ENCODE data around the gene IL1RAPL1. TPM values are rescaled to one million over a fixed set of nuclear protein-coding genes. Genes with fewer than 3 reads are reported as not detected.

IL1RAPL1 gene
- total RNA-seq, 2 donors from 2014 or later: 1.2 to 3.0 TPM

DNA sequence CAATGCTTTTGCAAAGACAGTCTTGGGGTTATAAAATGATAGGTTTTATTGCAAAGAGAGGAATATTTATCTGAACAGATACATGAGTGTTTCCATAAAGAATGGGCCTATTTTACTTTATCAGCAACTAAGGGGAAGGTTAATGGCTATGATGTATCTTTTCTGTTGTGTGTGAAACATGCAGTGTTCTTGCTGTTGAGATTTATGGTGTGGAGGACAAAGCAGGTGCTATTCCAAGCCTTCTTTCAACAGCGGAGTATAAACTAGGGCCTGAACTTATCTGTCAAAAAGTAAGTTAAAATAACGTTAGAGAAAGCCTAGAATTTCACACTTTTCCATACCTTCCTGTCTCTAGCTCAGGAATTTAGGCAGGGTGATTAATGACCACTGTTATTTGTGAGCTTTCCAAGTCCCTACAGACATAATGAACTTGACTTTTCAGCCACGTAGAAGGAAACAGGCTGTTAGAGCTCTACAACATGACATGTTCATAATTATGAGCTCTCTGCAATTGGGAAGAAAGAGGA, 411.4 kb downstream of the IL1RAPL1 start:
- Histone ChIP-seq H3K27me3 (no peaks in the 10 kb centered on the region), H3K36me3 (no peaks in the 10 kb centered on the region), H3K9me3 (no peaks in the 10 kb centered on the region), H3K27ac (no peak overlapping the region), H3K4me1 (no peaks in the 10 kb centered on the region), H3K4me3 (no peak overlapping the region)
- TF ChIP-seq, protein P1, sequence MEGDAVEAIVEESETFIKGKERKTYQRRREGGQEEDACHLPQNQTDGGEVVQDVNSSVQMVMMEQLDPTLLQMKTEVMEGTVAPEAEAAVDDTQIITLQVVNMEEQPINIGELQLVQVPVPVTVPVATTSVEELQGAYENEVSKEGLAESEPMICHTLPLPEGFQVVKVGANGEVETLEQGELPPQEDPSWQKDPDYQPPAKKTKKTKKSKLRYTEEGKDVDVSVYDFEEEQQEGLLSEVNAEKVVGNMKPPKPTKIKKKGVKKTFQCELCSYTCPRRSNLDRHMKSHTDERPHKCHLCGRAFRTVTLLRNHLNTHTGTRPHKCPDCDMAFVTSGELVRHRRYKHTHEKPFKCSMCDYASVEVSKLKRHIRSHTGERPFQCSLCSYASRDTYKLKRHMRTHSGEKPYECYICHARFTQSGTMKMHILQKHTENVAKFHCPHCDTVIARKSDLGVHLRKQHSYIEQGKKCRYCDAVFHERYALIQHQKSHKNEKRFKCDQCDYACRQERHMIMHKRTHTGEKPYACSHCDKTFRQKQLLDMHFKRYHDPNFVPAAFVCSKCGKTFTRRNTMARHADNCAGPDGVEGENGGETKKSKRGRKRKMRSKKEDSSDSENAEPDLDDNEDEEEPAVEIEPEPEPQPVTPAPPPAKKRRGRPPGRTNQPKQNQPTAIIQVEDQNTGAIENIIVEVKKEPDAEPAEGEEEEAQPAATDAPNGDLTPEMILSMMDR (IDR thresholded peaks at IDR 0.05): no peak
- DNase-seq (ENCODE audit: low spot score): no peak

- H3K27ac ChIP-seq: no peak overlapping the region
- TF ChIP-seq, protein P1 (IDR thresholded peaks at IDR 0.05): no peak
Measured at GRCh38 chrX:29012867-29013266, 425.6 kb downstream of the IL1RAPL1 start.

GRCh38 chrX:29023207-29023606, 436.0 kb downstream of the IL1RAPL1 start:
- DNase-seq (ENCODE audit: low spot score): no peak
- Histone ChIP-seq H3K36me3 (no peaks in the 10 kb centered on the region), H3K27ac (no peak overlapping the region), H3K27me3 (no peaks in the 10 kb centered on the region), H3K4me3 (no peak overlapping the region), H3K9me3 (no peaks in the 10 kb centered on the region), H3K4me1 (no peaks in the 10 kb centered on the region)
- TF ChIP-seq, protein P1 (IDR thresholded peaks at IDR 0.05): no peak

More at GRCh38 chrX:29012867-29013266, 425.6 kb downstream of the IL1RAPL1 start:
- H3K36me3 ChIP-seq: no peaks in the 10 kb centered on the region
- H3K27me3 ChIP-seq: no peaks in the 10 kb centered on the region
- H3K4me3 ChIP-seq: no peak overlapping the region
- no peak for DNase-seq (ENCODE audit: low spot score)
- no peaks in the 10 kb centered on the region for H3K4me1 ChIP-seq
- no peaks in the 10 kb centered on the region for H3K9me3 ChIP-seq

- H3K9me3 ChIP-seq: peaks cover 0 to 4% of the 10 kb centered on the region in 2 donors
- TF ChIP-seq, protein P1 (IDR thresholded peaks at IDR 0.05): no peak
- no peak for DNase-seq (ENCODE audit: low spot score)
- H3K4me3 ChIP-seq: no peak overlapping the region
- H3K4me1 ChIP-seq: no peaks in the 10 kb centered on the region
- no peaks in the 10 kb centered on the region for H3K27me3 ChIP-seq
- H3K27ac ChIP-seq: no peak overlapping the region
- H3K36me3 ChIP-seq: no peaks in the 10 kb centered on the region
Measured at GRCh38 chrX:29024871-29025270, 437.6 kb downstream of the IL1RAPL1 start.

- H3K4me1 ChIP-seq: no peaks in the 10 kb centered on the region
- DNase-seq (ENCODE audit: low spot score): no peak
- no peaks in the 10 kb centered on the region for H3K36me3 ChIP-seq
- no peak overlapping the region for H3K4me3 ChIP-seq
- TF ChIP-seq, protein P1 (IDR thresholded peaks at IDR 0.05): no peak
- H3K27me3 ChIP-seq: no peaks in the 10 kb centered on the region
- no peak overlapping the region for H3K27ac ChIP-seq
- H3K9me3 ChIP-seq: no peaks in the 10 kb centered on the region
Measured at GRCh38 chrX:29039501-29039900, 452.3 kb downstream of the IL1RAPL1 start.

DNA sequence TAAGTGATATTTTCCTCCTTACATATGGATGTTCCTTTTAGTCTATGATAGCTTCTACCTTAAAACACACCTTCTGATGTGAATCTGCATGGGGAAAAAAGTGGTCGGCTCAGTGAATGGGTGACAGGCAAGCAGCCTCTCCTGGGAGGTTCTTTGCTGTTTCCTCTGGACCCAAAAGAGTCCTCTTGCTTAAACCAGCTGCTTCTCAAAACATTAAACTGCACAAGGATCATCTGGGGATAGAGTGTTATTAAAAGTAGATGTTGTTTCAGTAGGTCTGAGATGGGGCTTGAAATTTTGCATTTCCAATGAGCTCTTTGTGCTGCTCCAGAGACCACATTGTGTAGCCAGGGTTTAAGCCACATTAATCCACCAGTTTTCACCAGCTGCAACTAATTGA, 452.9 kb downstream of the IL1RAPL1 start:
- no peak overlapping the region for H3K4me3 ChIP-seq
- TF ChIP-seq, protein P1 (IDR thresholded peaks at IDR 0.05): no peak
- H3K4me1 ChIP-seq: no peaks in the 10 kb centered on the region
- no peaks in the 10 kb centered on the region for H3K9me3 ChIP-seq
- no peak overlapping the region for H3K27ac ChIP-seq
- H3K36me3 ChIP-seq: no peaks in the 10 kb centered on the region
- H3K27me3 ChIP-seq: no peaks in the 10 kb centered on the region
- DNase-seq (ENCODE audit: low spot score): no peak
